Stimulated activated CD8-positive, alpha-beta memory T cell treated with anti-CD3 and anti-CD28 coated beads, Interleukin-7, amount 100 ng/mL, for 48 hours (primary cell): Measurements from ENCODE around the gene C15orf40.
"Not testable (repeated sequence)": the region's sequence is repeated elsewhere in the genome, so short reads cannot be mapped to it uniquely, and the experiment has no call there.

Experiments used
- DNase-seq, 2 donors: peaks; one replicate each; pipeline ENCODE4 v3.0.0-alpha.2; 2020; ENCODE audit warnings: low read depth in 1 of 2; ENCODE audit errors: extremely low read depth in 1 of 2

The C15orf40 gene

GRCh38 chr15:83011271-83012075, at the start of gene C15orf40:
Gene C15orf40, minus strand, starts transcription at chr15:83011639. Its CDS starts 32 bp downstream, at chr15:83011607.
- peak; percentile 81 to 86 for DNase-seq

GRCh38 chr15:83057696-83058376, 46.4 kb upstream of the C15orf40 start:
- no peak for DNase-seq

- no peak for DNase-seq
Measured at GRCh38 chr15:83057002-83057401, 45.6 kb upstream of the C15orf40 start.

- no peak for DNase-seq
Measured at GRCh38 chr15:83053151-83053550, 41.7 kb upstream of the C15orf40 start.

GRCh38 chr15:83046558-83047127, 35.2 kb upstream of the C15orf40 start:
- no peak for DNase-seq

- DNase-seq = no peak
Measured at GRCh38 chr15:83044156-83044555, 32.7 kb upstream of the C15orf40 start.

- DNase-seq = no peak
Measured at GRCh38 chr15:83039206-83039605, 27.8 kb upstream of the C15orf40 start.

- no peak for DNase-seq
Measured at GRCh38 chr15:83036253-83036652, 24.8 kb upstream of the C15orf40 start.

GRCh38 chr15:83031234-83031633, 19.8 kb upstream of the C15orf40 start:
- not testable (repeated sequence) for DNase-seq

GRCh38 chr15:83030021-83030420, 18.6 kb upstream of the C15orf40 start:
- DNase-seq = no peak

- DNase-seq = no peak
Measured at GRCh38 chr15:83018436-83018835, 7.0 kb upstream of the C15orf40 start.

- no peak for DNase-seq
Measured at GRCh38 chr15:83016906-83017305, 5.5 kb upstream of the C15orf40 start.

- DNase-seq = no peak
Measured at GRCh38 chr15:83015361-83015760, 3.9 kb upstream of the C15orf40 start.

GRCh38 chr15:83014205-83014653, 2.8 kb upstream of the C15orf40 start:
- no peak for DNase-seq

- no peak for DNase-seq
Measured at GRCh38 chr15:83012636-83013035, 1.2 kb upstream of the C15orf40 start.

- DNase-seq = no peak
Measured at GRCh38 chr15:83012076-83012426, 612 bp upstream of the C15orf40 start.

GRCh38 chr15:83010709-83011270, 649 bp downstream of the C15orf40 start:
- peak; percentile 54 to 69 for DNase-seq

- not testable (repeated sequence) for DNase-seq
Measured at GRCh38 chr15:83000672-83001031, 10.8 kb downstream of the C15orf40 start.

GRCh38 chr15:82999905-83000671, 11.4 kb downstream of the C15orf40 start:
- no peak for DNase-seq

GRCh38 chr15:82999426-82999825, 12.0 kb downstream of the C15orf40 start:
- DNase-seq = no peak

- no peak for DNase-seq
Measured at GRCh38 chr15:82995938-82996337, 15.5 kb downstream of the C15orf40 start.
